Activated CD8-positive, alpha-beta memory T cell treated with anti-CD3 and anti-CD28 coated beads, Interleukin-2, amount 50 U/mL, for 48 hours (primary cell): ENCODE data around the gene SENP7.
"Not testable (repeated sequence)": the region's sequence is repeated elsewhere in the genome, so short reads cannot be mapped to it uniquely, and the experiment has no call there.

Experiments
- DNase-seq: peaks from one replicate; pipeline ENCODE4 v3.0.0-alpha.2; 2020

SENP7 gene

GRCh38 chr3:101320475-101320874 is 192.5 kb downstream of the SENP7 start, which contains the start of gene IMPG2:
Gene IMPG2, minus strand, starts transcription at chr3:101320575. Its CDS starts 203 bp downstream, at chr3:101320372.
- DNase-seq: no peak

- DNase-seq: no peak
These were observed 193.5 kb downstream of the SENP7 start for GRCh38 chr3:101319531-101319930.

- no peak for DNase-seq
These were observed 200.5 kb downstream of the SENP7 start for GRCh38 chr3:101312545-101312944.

- DNase-seq: no peak
These were observed 201.3 kb downstream of the SENP7 start for GRCh38 chr3:101311676-101312075.

- DNase-seq: no peak
These were observed 202.0 kb downstream of the SENP7 start for GRCh38 chr3:101310978-101311375.

GRCh38 chr3:101308147-101308772 is 204.8 kb downstream of the SENP7 start:
- DNase-seq: not testable (repeated sequence)

- DNase-seq: no peak
These were observed 209.2 kb downstream of the SENP7 start for GRCh38 chr3:101303836-101304235.

- no peak for DNase-seq
These were observed 209.8 kb downstream of the SENP7 start for GRCh38 chr3:101303089-101303731.

GRCh38 chr3:101300073-101300472 is 212.9 kb downstream of the SENP7 start:
- no peak for DNase-seq

- no peak for DNase-seq
These were observed 221.0 kb downstream of the SENP7 start for GRCh38 chr3:101292027-101292426.

- DNase-seq: no peak
These were observed 224.7 kb downstream of the SENP7 start for GRCh38 chr3:101288294-101288693.

GRCh38 chr3:101284757-101285156 is 228.3 kb downstream of the SENP7 start:
- no peak for DNase-seq

- DNase-seq: no peak
These were observed 231.4 kb downstream of the SENP7 start for GRCh38 chr3:101281521-101282030.

- DNase-seq: no peak
These were observed 233.1 kb downstream of the SENP7 start for GRCh38 chr3:101279765-101280385.

- DNase-seq: no peak
These were observed 233.8 kb downstream of the SENP7 start for GRCh38 chr3:101279162-101279561.

GRCh38 chr3:101278727-101279126 is 234.3 kb downstream of the SENP7 start:
- DNase-seq: no peak
